AG04450 (cell line): ENCODE data around the gene DDX10. TPM values are rescaled to one million over a fixed set of nuclear protein-coding genes. Genes with fewer than 3 reads are reported as not detected.

Experiments used
- CTCF ChIA-PET: fragments of 300-600, 350-600 bp; formaldehyde crosslinking; extraction: SDS; loops from one replicate; lab custom pipeline; 2022; ENCODE audit warnings: antibody characterized with exemption, inconsistent platforms; lab: Charles Lee
- POLR2A ChIA-PET: fragments of 350-600 bp; formaldehyde crosslinking; extraction: SDS; loops from one replicate; lab custom pipeline; 2021; ENCODE audit warnings: antibody characterized with exemption, inconsistent platforms; lab: Yijun Ruan, JAX
- DNase-seq: peaks from one replicate; pipeline ENCODE4 v3.0.0-alpha.2; 2011; ENCODE audit warnings: low read depth, low spot score
- H3K27ac ChIP-seq: one replicate; pipeline ENCODE4 v1.5.1; 2012; ENCODE audit warnings: low read depth, low read length, control low read depth
- H3K27me3 ChIP-seq: one replicate; pipeline ENCODE4 v1.6.0; 2012; ENCODE audit warnings: low read length; ENCODE audit not compliant: control insufficient read depth, insufficient read depth
- H3K4me3 ChIP-seq: 2 replicates; pipeline ENCODE4 v1.5.1; 2011; ENCODE audit warnings: mild to moderate bottlenecking, low read depth, low read length, control low read depth
- H3K9me3 ChIP-seq: 2 replicates; pipeline ENCODE4 v1.5.1; 2012; ENCODE audit warnings: low read length; ENCODE audit not compliant: control insufficient read depth, insufficient read depth
- polyA plus RNA-seq: library from polyadenylated mRNA; depleted of rRNA; stranded (reverse); fragments of >200 nt; gene quantifications from 2 replicates; pipeline ENCODE4 v1.2.3, GENCODE V29; 2011
- TF ChIP-seq, protein P1 (sequence below): IDR thresholded peaks from 2 replicates; pipeline ENCODE4 v1.5.1; 2011; ENCODE audit warnings: low read depth, low read length, control low read depth, inconsistent platforms

The DDX10 gene
- polyA plus RNA-seq, 1 experiment = 27.1 TPM

DNA sequence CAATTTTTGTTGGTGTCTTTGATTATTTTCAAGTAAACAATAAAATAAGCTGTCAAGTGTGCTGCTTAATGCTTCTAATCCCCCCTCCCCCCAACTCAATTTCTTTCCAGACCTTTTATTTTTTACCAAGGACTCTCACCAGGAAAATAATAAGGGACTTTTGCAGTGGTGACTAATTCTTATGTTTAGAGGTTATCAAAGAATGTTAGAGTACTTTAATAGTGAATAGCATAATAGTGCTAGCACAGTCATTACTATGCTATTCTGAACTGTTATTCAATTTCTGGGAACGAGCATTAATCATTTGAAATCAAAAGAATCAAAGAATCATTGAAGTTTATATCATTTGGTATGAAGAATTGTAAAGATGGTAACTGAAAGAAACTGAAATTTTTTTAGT lies 251.4 kb downstream of the DDX10 start:
- no peak for DNase-seq
- H3K4me3 ChIP-seq = no peak overlapping the region
- H3K9me3 ChIP-seq = no peaks in the 10 kb centered on the region
- no peaks in the 10 kb centered on the region for H3K27me3 ChIP-seq
- ChIA-PET POLR2A (no interaction called here), CTCF (interaction anchor here (1.3 to 1.9 kb wide), 3 partner anchors 10 to 218 kb away, joined by 5 to 6 read pairs (median 5); no protein-coding TSS in a partner anchor)
- no peak overlapping the region for H3K27ac ChIP-seq
- TF ChIP-seq, protein P1, sequence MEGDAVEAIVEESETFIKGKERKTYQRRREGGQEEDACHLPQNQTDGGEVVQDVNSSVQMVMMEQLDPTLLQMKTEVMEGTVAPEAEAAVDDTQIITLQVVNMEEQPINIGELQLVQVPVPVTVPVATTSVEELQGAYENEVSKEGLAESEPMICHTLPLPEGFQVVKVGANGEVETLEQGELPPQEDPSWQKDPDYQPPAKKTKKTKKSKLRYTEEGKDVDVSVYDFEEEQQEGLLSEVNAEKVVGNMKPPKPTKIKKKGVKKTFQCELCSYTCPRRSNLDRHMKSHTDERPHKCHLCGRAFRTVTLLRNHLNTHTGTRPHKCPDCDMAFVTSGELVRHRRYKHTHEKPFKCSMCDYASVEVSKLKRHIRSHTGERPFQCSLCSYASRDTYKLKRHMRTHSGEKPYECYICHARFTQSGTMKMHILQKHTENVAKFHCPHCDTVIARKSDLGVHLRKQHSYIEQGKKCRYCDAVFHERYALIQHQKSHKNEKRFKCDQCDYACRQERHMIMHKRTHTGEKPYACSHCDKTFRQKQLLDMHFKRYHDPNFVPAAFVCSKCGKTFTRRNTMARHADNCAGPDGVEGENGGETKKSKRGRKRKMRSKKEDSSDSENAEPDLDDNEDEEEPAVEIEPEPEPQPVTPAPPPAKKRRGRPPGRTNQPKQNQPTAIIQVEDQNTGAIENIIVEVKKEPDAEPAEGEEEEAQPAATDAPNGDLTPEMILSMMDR = no peak

DNA sequence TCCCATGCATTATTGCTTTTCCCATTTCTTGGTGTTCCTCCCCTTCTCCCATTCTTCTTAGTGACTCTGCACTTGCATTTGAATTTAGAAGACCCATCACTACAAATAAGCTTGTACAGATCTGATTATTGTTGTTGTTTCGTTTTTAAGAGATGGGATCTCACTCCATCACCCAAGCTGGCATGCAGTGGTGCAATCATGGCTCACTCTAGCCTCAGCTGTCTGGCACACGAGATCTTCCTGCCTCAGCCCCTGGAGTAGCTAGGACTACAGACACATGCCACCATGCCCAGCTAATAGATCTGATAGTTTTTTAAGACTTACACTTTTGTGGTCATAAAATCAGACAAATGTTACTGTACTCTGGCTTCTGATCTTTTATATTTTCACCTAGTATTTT lies 252.1 kb downstream of the DDX10 start:
- POLR2A ChIA-PET = no interaction called here
- CTCF ChIA-PET = interaction anchor here (0.8 to 1.9 kb wide), 2 partner anchors 45 to 219 kb away, joined by 4 to 6 read pairs; no protein-coding TSS in a partner anchor
- Histone ChIP-seq H3K9me3 (no peaks in the 10 kb centered on the region), H3K27ac (no peak overlapping the region), H3K27me3 (no peaks in the 10 kb centered on the region), H3K4me3 (no peak overlapping the region)
- TF ChIP-seq, protein P1 = no peak
- no peak for DNase-seq

DNA sequence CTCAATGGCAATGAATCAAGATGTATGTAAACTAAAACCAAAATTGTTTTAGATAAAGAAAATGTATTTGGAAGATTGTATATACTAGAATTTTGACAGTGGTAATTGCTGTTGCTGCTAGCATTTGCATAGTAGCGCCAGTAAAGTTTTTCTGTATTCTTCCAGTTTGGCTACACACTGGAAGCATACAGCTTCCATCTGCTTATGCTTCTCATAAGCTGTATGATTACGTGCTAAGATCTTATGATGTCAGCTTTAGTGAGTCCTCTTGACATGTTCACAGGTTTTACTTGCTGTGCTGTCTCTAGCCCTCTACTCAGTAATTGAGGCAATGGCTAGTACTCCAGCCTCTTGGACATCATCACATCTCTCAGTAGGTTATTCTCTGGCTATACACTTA lies 256.3 kb downstream of the DDX10 start:
- Histone ChIP-seq H3K4me3 (no peak overlapping the region), H3K27me3 (no peaks in the 10 kb centered on the region), H3K27ac (no peak overlapping the region), H3K9me3 (no peaks in the 10 kb centered on the region)
- ChIA-PET POLR2A (interaction anchor here (0.6 kb wide), 1 partner anchor 1248 kb away, joined by 3 read pairs; no protein-coding TSS in a partner anchor), CTCF (no interaction called here)
- DNase-seq = no peak
- TF ChIP-seq, protein P1 = no peak

DNA sequence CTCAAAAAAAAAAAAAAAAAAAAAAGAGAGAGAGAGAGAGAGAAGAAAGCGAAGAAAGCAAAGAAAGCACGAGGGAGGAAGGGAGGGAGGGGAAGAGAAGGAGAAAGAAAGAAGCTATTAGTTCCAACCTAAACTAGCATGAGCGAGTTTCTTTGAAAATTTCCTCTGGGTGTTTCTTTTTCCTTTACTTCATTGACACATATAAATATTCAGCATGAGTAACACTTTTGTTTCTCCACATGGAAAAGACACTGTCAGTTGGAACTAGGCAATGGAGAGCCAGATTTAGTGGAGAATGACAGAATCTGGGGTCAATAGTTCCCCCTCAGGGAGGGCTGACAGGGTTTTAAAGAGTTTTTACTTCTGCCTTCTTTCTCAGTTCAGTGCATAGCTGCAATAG lies 257.4 kb downstream of the DDX10 start:
- CTCF ChIA-PET = interaction anchor here (6.0 kb wide), 1 partner anchor 224 kb away, joined by 29 read pairs; no protein-coding TSS in a partner anchor
- POLR2A ChIA-PET = no interaction called here

DNA sequence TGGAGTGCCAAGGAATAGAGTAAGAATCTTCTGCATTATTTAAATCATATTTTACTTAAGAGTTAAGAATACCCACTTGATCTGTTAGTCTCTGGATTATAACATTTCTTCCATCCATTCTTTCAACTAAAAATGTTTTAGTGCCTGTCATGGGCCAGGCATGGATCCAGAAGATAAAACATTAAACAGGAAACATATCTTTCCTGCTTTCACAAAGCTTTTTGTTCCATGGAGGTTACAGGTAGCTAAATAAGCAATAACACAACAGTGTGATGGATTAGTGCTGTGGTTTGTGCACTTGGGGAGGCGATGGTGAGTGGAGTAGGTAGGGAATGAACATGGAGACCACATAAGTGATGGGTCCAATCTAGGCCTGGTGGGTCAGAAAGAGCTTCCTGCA lies 258.5 kb downstream of the DDX10 start:
- Histone ChIP-seq H3K27ac (no peak overlapping the region), H3K27me3 (no peaks in the 10 kb centered on the region), H3K4me3 (no peak overlapping the region), H3K9me3 (no peaks in the 10 kb centered on the region)
- ChIA-PET POLR2A (no interaction called here), CTCF (interaction anchor here (6.0 kb wide), 1 partner anchor 226 kb away, joined by 29 read pairs; no protein-coding TSS in a partner anchor)
- TF ChIP-seq, protein P1 = no peak
- DNase-seq = no peak

More for the DNA sequence above, 257.4 kb downstream of the DDX10 start:
- Histone ChIP-seq H3K9me3 (no peaks in the 10 kb centered on the region), H3K4me3 (no peak overlapping the region), H3K27ac (no peak overlapping the region), H3K27me3 (no peaks in the 10 kb centered on the region)
- TF ChIP-seq, protein P1 = no peak
- no peak for DNase-seq
